HG02610 (cell line): Measurements from ENCODE around the gene GRM5.
"Not testable (repeated sequence)": the region's sequence is repeated elsewhere in the genome, so short reads cannot be mapped to it uniquely, and the experiment has no call there.

ENCODE experiments used
- ATAC-seq: cut with Tn5 transposase; IDR thresholded peaks from one replicate; pipeline ENCODE4 v1.9.1; 2021; ENCODE audit warnings: mild to moderate bottlenecking, moderate library complexity; ENCODE audit not compliant: unreplicated experiment

Gene GRM5

DNA sequence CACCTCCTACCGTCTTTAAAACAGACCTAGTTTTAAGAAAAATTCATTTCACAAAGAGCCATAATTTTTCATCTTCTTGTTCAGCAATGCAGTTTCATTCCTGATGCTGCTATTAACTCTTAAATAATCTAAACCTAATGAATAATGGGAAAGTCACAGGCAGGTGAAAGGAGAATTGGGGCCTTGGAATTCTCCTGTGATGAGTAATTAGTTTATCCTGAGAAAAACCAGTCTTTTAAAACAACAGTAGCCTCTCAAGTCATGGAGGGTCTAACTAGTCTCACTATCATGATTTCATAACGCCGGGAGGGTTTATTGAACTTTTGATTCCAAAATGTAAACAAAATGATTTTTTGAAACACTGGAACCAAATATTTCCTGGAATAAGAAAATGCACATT is 86.8 kb downstream of the GRM5 start:
- ATAC-seq, result not testable (repeated sequence)

GRCh38 chr11:88975441-88975840 is 90.3 kb downstream of the GRM5 start:
- ATAC-seq, result not testable (repeated sequence)

- no peak for ATAC-seq
Observed at GRCh38 chr11:88972210-88972609, 93.6 kb downstream of the GRM5 start.

DNA sequence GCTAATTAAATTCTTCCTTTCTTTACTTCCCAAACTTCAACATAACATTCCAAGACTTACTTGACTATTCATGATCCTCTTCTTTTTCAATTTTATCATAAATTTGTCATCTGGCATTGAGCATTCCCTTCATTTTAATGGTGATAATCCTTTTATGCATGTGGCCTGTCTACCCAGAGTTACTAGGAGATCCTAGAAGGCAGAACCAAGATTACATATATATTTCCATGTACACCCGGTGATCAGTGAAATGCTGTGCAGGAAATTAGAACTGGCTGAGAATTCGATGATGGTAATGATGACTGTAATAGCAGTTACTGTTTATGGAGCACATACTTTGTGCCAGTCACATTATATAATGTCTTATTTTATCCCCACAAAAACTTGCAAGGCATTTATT is 104.2 kb downstream of the GRM5 start:
- ATAC-seq, result not testable (repeated sequence)

DNA sequence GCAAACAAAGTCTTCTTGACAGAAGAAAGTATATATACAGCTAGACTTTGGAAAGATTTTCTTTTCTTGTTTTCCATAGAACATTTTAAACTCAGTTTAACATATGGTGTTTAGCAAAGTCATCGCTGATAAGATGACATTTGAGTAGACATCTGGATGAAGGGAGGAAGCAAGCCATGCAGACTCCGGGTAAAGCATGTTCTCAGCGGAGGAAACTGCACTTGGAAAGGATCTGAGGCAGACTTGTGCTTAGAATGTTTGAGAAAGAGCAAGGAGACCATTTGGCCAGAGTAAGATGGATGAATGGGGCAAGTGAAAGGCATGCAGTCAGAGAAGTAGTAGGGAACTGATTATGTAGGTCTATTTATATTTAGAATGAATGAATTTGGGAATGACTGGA is 105.9 kb downstream of the GRM5 start:
- ATAC-seq, result not testable (repeated sequence)

DNA sequence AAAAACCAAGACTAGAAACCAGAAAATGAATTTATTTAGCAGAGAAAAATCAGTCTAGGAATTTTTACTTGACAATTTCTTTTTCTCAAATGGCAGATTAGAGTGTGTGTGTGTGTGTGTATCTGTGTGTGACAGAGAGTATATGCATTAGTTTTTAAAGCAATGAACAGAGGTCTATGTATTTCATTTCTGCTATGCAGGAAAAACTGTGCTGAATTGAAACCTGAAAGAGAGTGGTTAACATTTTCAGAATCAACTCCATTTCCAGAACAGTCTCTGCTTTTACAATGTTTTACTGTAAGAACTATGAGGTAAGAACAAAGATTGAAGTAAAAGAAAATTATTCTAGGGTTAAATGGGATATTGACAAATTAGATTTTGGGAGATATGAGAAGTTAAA is 114.8 kb downstream of the GRM5 start:
- ATAC-seq, result no peak

- ATAC-seq, result not testable (repeated sequence)
Observed at GRCh38 chr11:88948908-88949307, 116.9 kb downstream of the GRM5 start.

DNA sequence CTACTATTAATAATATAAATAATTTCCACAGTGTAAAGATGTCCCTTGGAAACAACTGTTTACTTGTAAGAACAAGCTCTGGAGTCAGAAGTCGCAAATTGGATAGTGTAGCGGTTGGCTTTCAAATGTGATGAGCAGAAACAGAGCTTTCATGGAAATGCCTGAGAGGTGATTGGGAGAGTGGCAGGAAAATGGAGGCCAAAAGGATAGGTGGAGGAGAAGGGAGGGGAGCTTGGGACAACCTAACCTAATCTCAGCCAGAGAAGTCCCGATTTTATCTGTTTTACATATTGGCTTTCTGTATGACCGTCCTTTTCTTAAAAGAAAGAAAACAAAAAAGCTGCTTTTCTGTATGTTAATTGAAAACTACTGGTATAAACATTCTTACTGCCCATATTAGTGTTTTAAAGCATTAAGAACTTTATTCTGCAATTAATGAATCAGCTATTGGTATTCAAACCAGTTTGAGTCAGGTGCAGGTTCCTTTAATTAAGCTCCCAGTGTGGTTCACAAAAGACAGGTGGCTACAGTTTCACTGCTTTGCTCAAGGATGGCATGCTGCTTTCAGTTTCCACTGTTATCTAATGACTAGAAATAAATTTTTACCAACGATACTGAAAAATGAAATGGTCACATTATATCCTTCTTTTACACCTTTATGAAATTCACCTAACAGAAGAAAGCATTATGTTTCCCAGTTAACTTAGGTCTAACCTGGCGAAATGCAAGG is 117.8 kb downstream of the GRM5 start:
- ATAC-seq, result not testable (repeated sequence)

- ATAC-seq, result not testable (repeated sequence)
Observed at GRCh38 chr11:88929665-88930064, 136.1 kb downstream of the GRM5 start.

GRCh38 chr11:88917065-88917464 is 148.7 kb downstream of the GRM5 start:
- not testable (repeated sequence) for ATAC-seq

- ATAC-seq, result no peak
Observed at GRCh38 chr11:88909500-88909899, 156.3 kb downstream of the GRM5 start.

DNA sequence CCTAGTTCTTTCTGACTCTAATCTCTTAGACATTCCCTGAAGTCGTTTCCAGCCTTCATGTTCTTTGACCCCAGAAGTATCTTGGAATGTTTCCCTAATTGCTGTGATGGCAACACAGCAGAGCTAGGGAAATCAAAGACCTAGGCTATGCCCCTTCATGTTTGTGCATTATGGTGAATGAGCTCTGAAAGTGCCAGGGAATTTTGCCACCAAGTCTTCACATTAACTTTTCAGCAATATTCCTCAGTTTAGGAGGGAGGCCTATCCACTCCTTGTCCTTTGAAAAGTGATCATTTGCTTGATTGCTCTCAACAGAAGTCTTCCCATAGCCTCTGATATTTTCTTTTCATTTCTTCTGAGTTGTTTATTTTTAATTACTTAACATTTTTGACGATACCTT is 164.3 kb downstream of the GRM5 start:
- not testable (repeated sequence) for ATAC-seq

- not testable (repeated sequence) for ATAC-seq
Observed at GRCh38 chr11:88888855-88889254, 176.9 kb downstream of the GRM5 start.

DNA sequence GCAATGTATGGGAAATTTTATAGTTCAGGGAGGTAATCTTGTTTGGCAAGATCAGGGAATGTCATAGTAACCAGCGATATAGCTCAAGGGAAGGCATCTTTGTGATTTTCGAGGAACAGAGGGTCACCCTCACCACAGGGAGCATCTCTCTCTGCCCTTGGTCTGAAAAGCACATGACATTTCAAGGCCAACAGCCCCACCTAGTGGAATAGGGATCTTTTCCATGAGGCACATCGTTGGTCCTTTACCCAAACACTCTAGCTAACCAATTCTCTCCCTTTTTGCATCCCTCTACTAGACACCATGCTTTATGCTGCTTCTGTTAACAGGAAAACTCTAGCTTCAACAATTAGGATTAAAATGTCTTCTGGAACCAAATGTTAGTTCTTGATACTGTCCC is 179.0 kb downstream of the GRM5 start:
- peak; percentile 51 for ATAC-seq

DNA sequence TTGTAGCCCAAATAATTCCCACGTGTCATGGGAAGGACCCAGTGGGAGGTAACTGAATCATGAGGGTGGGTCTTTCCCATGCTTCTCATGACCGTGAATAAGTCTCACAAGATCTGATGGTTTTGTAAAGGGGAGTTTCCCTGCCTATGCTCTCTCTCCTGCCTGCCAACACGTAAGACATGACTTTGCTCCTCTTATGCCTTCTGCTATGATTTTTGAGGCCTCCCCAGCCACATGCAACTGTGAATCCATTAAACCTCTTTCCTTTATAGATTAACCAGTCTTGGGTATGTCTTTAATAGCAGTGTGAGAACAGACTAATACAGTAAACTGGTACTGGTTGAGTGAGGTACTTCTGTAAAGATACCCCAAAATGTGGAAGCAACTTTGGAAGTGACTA is 183.0 kb downstream of the GRM5 start:
- ATAC-seq, result peak; percentile 62

GRCh38 chr11:88861618-88862017 is 204.2 kb downstream of the GRM5 start:
- no peak for ATAC-seq

DNA sequence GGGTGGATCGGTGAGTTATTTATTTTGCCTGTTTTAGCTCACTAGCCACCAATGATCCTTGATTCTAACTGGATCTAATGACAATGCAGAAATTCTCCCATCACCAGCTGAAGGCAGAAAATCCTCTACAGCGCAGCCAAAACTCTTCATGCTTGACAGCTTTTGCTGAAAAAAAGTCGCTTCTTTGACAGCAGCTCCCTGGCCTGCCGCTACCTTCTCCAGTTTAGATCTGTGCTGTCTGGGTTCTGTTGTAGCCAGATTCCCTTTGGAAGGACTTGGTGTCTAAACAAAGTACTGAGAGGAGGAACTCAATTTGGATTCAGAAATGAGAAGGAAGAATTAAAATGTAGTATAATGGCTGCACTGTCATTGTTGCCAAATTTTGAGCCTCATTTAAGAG is 205.4 kb downstream of the GRM5 start:
- not testable (repeated sequence) for ATAC-seq

GRCh38 chr11:88853963-88854362 is 211.8 kb downstream of the GRM5 start:
- ATAC-seq, result not testable (repeated sequence)

- ATAC-seq, result not testable (repeated sequence)
Observed at GRCh38 chr11:88851547-88851946, 214.2 kb downstream of the GRM5 start.

DNA sequence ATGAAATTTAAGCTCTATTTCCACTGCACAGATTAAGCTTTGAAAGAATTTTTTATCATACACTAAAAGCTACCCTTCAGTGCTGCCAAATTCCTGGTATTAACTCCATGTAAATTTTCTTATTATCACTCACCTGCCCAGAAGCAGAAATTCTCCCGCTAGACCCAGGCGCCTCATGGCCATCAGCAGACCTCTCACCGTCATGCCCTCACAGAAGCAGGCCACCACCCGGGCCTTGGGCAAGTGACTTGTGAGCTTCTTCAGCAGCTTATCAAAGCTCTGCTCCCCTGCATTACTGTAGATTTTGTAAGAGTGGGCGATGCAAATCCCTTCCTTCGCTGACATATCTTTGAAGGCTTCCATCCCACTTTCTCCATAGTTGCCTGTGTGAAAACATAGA is 216.0 kb downstream of the GRM5 start:
- ATAC-seq, result not testable (repeated sequence)

GRCh38 chr11:88849368-88849767 is 216.4 kb downstream of the GRM5 start:
- ATAC-seq, result no peak

GRCh38 chr11:88846266-88846665 is 219.5 kb downstream of the GRM5 start:
- not testable (repeated sequence) for ATAC-seq

DNA sequence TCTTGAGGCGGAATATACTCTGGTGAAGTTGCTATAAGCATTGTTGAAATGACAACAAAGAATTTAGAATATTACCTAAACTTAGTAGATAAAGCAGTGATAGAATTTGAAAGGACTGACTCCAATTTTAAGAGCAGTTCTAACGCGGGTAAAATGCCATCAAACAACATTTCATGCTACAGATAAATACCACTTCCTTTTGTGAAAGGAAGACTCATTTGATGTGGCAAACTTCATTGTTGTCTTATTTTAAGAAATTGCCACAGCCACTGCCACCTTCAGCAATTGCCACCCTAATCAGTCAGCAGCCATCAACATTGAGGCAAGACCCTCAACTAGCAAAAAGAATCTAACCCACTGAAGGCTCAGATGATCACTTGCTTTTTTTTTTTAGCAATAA is 220.8 kb downstream of the GRM5 start:
- not testable (repeated sequence) for ATAC-seq
